Peyer's patch (tissue), 4 donors: ENCODE measurements around the gene FERMT2. TPM values are rescaled to one million over a fixed set of nuclear protein-coding genes. Genes with fewer than 3 reads are reported as not detected.

Source experiments
- DNase-seq, 3 donors: peaks; one replicate each; pipeline ENCODE4 v3.0.0-alpha.2; 2017 to 2019
- H3K27ac ChIP-seq, 4 donors: fragments of 200-600 bp; sonication (generic); one replicate each; pipeline ENCODE4 v1.5.1; 2016 to 2019
- H3K27me3 ChIP-seq, 2 donors: fragments of 200-600 bp; sonication (generic); one replicate each; pipeline ENCODE4 v1.5.1; 2019
- H3K36me3 ChIP-seq, 3 donors: fragments of 200-600 bp; sonication (generic); one replicate each; pipeline ENCODE4 v1.5.1; 2016 to 2019
- H3K4me1 ChIP-seq, 4 donors: fragments of 200-600 bp; sonication (generic); one replicate each; pipeline ENCODE4 v1.5.1; 2016 to 2019
- H3K4me3 ChIP-seq, 4 donors: fragments of 200-600 bp; sonication (generic); 1 replicate in 3 of 4; 2 replicates in 1 of 4; pipeline ENCODE4 v1.5.1; 2016 to 2019; ENCODE audit warnings: mild to moderate bottlenecking in 1 of 4
- H3K9me3 ChIP-seq, 4 donors: fragments of 200-600 bp; sonication (generic); one replicate each; pipeline ENCODE4 v1.5.1; 2016 to 2019; ENCODE audit warnings: mild to moderate bottlenecking in 1 of 4
- POLR2A ChIP-seq, 2 donors: fragments of 450-650 bp; IDR thresholded peaks; one replicate each; pipeline ENCODE4 v1.5.1; 2017; ENCODE audit warnings: antibody characterized with exemption in 2 of 2, mild to moderate bottlenecking in 2 of 2, moderate library complexity in 2 of 2
- total RNA-seq, 4 donors: library from RNA; depleted of rRNA; stranded (reverse); fragments of >200 nt; gene quantifications; one replicate each; pipeline ENCODE4 v1.1.0, GENCODE V29; 2016
- TF ChIP-seq, protein P1 (sequence below), 6 experiments: fragments of 450-650 bp in 4 of 6; fragments of 200-600 bp in 2 of 6; sonication (generic) in 1 of 6; IDR thresholded peaks; one replicate each; pipeline ENCODE4 v1.5.1; 2017 to 2019; ENCODE audit warnings: antibody characterized with exemption in 6 of 6, mild to moderate bottlenecking in 3 of 6, moderate library complexity in 1 of 6

The FERMT2 gene
- total RNA-seq, 4 donors from 2014 or later = 10.0 to 59.4 (median 12.4) TPM

DNA sequence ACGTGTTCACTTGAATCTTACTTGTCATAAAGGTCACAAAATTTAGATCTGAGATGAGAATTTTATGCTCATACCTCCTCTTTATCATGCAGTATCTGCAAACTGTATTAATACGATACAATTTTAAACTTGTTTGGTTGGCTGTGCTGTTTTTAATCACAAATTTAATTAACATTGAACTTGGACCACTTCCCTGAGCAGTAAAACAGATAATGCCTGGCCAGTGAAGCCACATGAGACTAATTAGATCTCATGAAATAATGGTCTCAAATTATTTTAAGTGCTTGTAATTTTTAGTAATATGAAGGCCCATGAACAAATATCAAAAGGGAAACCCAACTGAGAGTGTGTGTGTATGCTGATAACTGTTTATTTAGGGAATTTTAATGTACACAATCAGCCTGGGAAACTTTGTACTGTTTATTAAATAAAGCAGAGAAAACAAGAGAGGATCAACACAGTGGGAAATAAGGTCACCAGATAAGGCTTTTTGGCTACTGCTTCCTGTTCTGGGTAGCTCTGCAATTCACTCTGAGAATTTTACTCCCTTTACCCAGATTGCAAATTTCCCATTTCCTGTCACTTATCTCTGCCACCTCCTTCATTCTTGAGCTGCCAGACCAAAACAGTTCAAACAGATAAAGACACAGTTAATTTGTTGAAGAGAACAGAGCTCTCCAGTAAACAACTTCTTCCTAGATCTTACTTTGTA lies 97.9 kb downstream of the FERMT2 start:
- Histone ChIP-seq H3K4me3 (no peak overlapping the region), H3K4me1 (no peaks in the 10 kb centered on the region), H3K27ac (no peak overlapping the region), H3K9me3 (no peaks in the 10 kb centered on the region), H3K27me3 (no peaks in the 10 kb centered on the region), H3K36me3 (no peaks in the 10 kb centered on the region)
- DNase-seq = no peak
- TF ChIP-seq, protein P1, sequence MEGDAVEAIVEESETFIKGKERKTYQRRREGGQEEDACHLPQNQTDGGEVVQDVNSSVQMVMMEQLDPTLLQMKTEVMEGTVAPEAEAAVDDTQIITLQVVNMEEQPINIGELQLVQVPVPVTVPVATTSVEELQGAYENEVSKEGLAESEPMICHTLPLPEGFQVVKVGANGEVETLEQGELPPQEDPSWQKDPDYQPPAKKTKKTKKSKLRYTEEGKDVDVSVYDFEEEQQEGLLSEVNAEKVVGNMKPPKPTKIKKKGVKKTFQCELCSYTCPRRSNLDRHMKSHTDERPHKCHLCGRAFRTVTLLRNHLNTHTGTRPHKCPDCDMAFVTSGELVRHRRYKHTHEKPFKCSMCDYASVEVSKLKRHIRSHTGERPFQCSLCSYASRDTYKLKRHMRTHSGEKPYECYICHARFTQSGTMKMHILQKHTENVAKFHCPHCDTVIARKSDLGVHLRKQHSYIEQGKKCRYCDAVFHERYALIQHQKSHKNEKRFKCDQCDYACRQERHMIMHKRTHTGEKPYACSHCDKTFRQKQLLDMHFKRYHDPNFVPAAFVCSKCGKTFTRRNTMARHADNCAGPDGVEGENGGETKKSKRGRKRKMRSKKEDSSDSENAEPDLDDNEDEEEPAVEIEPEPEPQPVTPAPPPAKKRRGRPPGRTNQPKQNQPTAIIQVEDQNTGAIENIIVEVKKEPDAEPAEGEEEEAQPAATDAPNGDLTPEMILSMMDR (IDR thresholded peaks at IDR 0.05) = no peak
- TF ChIP-seq POLR2A (IDR thresholded peaks at IDR 0.05) = no peak

- no peaks in the 10 kb centered on the region for H3K36me3 ChIP-seq
- no peak overlapping the region for H3K27ac ChIP-seq
- no peak for TF ChIP-seq POLR2A (IDR thresholded peaks at IDR 0.05)
- TF ChIP-seq, protein P1 (IDR thresholded peaks at IDR 0.05) = no peak
- DNase-seq = no peak
- no peaks in the 10 kb centered on the region for H3K27me3 ChIP-seq
- H3K4me1 ChIP-seq = no peaks in the 10 kb centered on the region
- H3K9me3 ChIP-seq = no peaks in the 10 kb centered on the region
- no peak overlapping the region for H3K4me3 ChIP-seq
Measured at GRCh38 chr14:52850451-52850909, 100.4 kb downstream of the FERMT2 start.

GRCh38 chr14:52848626-52849025 lies 102.2 kb downstream of the FERMT2 start:
- no peak overlapping the region for H3K4me3 ChIP-seq
- DNase-seq = no peak
- no peaks in the 10 kb centered on the region for H3K9me3 ChIP-seq
- no peaks in the 10 kb centered on the region for H3K4me1 ChIP-seq
- no peaks in the 10 kb centered on the region for H3K27me3 ChIP-seq
- no peaks in the 10 kb centered on the region for H3K36me3 ChIP-seq
- no peak overlapping the region for H3K27ac ChIP-seq
- no peak for TF ChIP-seq POLR2A (IDR thresholded peaks at IDR 0.05)
- TF ChIP-seq, protein P1 (IDR thresholded peaks at IDR 0.05) = no peak

DNA sequence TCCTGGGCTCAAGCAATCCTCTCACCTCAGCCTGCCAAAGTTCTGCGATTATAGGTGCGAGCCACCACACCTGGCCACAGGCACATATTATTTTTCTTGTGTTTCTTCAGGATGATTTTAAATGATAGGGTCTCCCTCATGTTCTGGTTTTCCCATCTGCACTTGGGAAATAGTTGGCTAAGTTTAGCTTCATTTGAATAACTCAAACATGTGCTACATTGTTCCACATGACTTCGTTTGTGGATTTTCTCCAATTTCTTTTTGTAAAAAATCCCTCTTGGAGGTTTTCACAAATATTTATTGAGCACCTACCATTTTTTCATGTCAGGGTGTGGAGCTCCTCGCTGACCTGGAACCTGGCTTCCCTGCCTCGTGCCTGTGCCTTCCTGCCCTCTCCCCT lies 104.3 kb downstream of the FERMT2 start:
- H3K27ac ChIP-seq = no peak overlapping the region
- no peaks in the 10 kb centered on the region for H3K9me3 ChIP-seq
- no peak overlapping the region for H3K4me3 ChIP-seq
- TF ChIP-seq, protein P1 (IDR thresholded peaks at IDR 0.05) = no peak
- no peak for TF ChIP-seq POLR2A (IDR thresholded peaks at IDR 0.05)
- no peak for DNase-seq
- H3K36me3 ChIP-seq = no peaks in the 10 kb centered on the region
- H3K4me1 ChIP-seq = no peaks in the 10 kb centered on the region
- H3K27me3 ChIP-seq = no peaks in the 10 kb centered on the region

GRCh38 chr14:52845081-52845480 lies 105.8 kb downstream of the FERMT2 start:
- H3K4me1 ChIP-seq = no peaks in the 10 kb centered on the region
- no peaks in the 10 kb centered on the region for H3K36me3 ChIP-seq
- peak overlapping the region in 1 of 4 donors; percentile 37 for H3K27ac ChIP-seq
- TF ChIP-seq, protein P1 (IDR thresholded peaks at IDR 0.05) = no peak
- TF ChIP-seq POLR2A (IDR thresholded peaks at IDR 0.05) = no peak
- no peak overlapping the region for H3K4me3 ChIP-seq
- no peak for DNase-seq
- no peaks in the 10 kb centered on the region for H3K27me3 ChIP-seq
- H3K9me3 ChIP-seq = no peaks in the 10 kb centered on the region
